OCI-LY1 (cell line): ENCODE data around the gene CYYR1.

ENCODE experiments used
- H2AFZ ChIP-seq: fragments of 200-600 bp; sonication (generic), shearing (Covaris generic); 2 replicates; pipeline ENCODE4 v1.6.0; 2014; ENCODE audit warnings: antibody characterized with exemption, mild to moderate bottlenecking, low read length
- H3F3A ChIP-seq: fragments of 200-600 bp; sonication (generic), shearing (Covaris generic); 2 replicates; pipeline ENCODE4 v1.6.0; 2014; ENCODE audit warnings: mild to moderate bottlenecking, antibody characterized with exemption, low read length, moderate library complexity; ENCODE audit not compliant: insufficient read depth
- H3K27ac ChIP-seq: fragments of 200-600 bp; sonication (generic); 2 replicates; pipeline ENCODE4 v1.5.1; 2014; ENCODE audit warnings: low read length, mixed run types, mild to moderate bottlenecking, low read depth; ENCODE audit not compliant: poor library complexity, severe bottlenecking
- H3K27me3 ChIP-seq: fragments of 200-600 bp; sonication (generic); 2 replicates; pipeline ENCODE4 v1.6.0; 2014; ENCODE audit warnings: antibody characterized with exemption, mild to moderate bottlenecking, low read length, moderate library complexity; ENCODE audit not compliant: insufficient read depth
- H3K36me3 ChIP-seq: fragments of 200-600 bp; sonication (generic); 2 replicates; pipeline ENCODE4 v1.6.1; 2014; ENCODE audit warnings: mild to moderate bottlenecking, antibody characterized with exemption, low read length, moderate library complexity, mixed read lengths; ENCODE audit not compliant: insufficient read depth
- H3K4me1 ChIP-seq: fragments of 200-600 bp; sonication (generic); 2 replicates; pipeline ENCODE4 v1.5.1; 2014; ENCODE audit warnings: mild to moderate bottlenecking, low read length, moderate library complexity; ENCODE audit not compliant: insufficient read depth, severe bottlenecking
- H3K4me2 ChIP-seq: fragments of 200-600 bp; sonication (generic), shearing (Covaris generic); 2 replicates; pipeline ENCODE4 v1.6.1; 2014; ENCODE audit warnings: low read length
- H3K4me3 ChIP-seq: fragments of 200-600 bp; sonication (generic); 2 replicates; pipeline ENCODE4 v1.5.1; 2014; ENCODE audit warnings: low read length, low read depth, mild to moderate bottlenecking, mixed read lengths; ENCODE audit not compliant: poor library complexity, severe bottlenecking
- H3K79me2 ChIP-seq: fragments of 200-600 bp; shearing (Covaris generic); 2 replicates; pipeline ENCODE4 v1.6.1; 2016; ENCODE audit warnings: mixed run types, low read length, mixed read lengths; ENCODE audit not compliant: insufficient read depth
- H3K9ac ChIP-seq: fragments of 200-600 bp; sonication (generic), shearing (Covaris generic); 2 replicates; pipeline ENCODE4 v1.6.1; 2014; ENCODE audit warnings: mild to moderate bottlenecking, low read length, mixed read lengths
- H3K9me2 ChIP-seq: fragments of 200-600 bp; sonication (generic), shearing (Covaris generic); 2 replicates; pipeline ENCODE4 v1.6.1; 2014; ENCODE audit warnings: low read depth, mild to moderate bottlenecking, low read length, mixed read lengths
- H3K9me3 ChIP-seq: fragments of 200-600 bp; shearing (Covaris generic); 2 replicates; pipeline ENCODE4 v1.6.1; 2014; ENCODE audit warnings: low read length, mixed read lengths
- H4K20me1 ChIP-seq: fragments of 200-600 bp; sonication (generic), shearing (Covaris generic); 2 replicates; pipeline ENCODE4 v1.6.0; 2016; ENCODE audit warnings: mild to moderate bottlenecking, low read length; ENCODE audit not compliant: insufficient read depth
- CTCF ChIP-seq: fragments of 200-600 bp; sonication (generic), shearing (Covaris generic); IDR thresholded peaks from 2 replicates; pipeline ENCODE4 v1.5.1; 2017; ENCODE audit warnings: mild to moderate bottlenecking, antibody characterized with exemption, low read length, moderate library complexity, mixed read lengths
- EZH2 ChIP-seq: fragments of 200-600 bp; sonication (generic), shearing (Covaris generic); IDR thresholded peaks from 2 replicates; pipeline ENCODE4 v1.8.0; 2017; ENCODE audit warnings: borderline replicate concordance, mixed run types, mild to moderate bottlenecking, antibody characterized with exemption, low read length, moderate library complexity, mixed read lengths

CYYR1 gene

GRCh38 chr21:26588446-26588845, 15.4 kb upstream of the CYYR1 start:
- Histone ChIP-seq H3K4me2 (no peak overlapping the region), H3K4me3 (no peak overlapping the region), H4K20me1 (no peaks in the 10 kb centered on the region), H3K9ac (no peak overlapping the region), H3K27me3 (no peaks in the 10 kb centered on the region), H3K9me2 (no peaks in the 10 kb centered on the region), H3K4me1 (peaks cover 8% of the 10 kb centered on the region), H3K79me2 (no peaks in the 10 kb centered on the region), H2AFZ (no peak overlapping the region), H3K9me3 (no peaks in the 10 kb centered on the region), H3F3A (no peaks in the 10 kb centered on the region), H3K36me3 (no peaks in the 10 kb centered on the region), H3K27ac (no peak overlapping the region)
- TF ChIP-seq EZH2 = no peak
- no peak for TF ChIP-seq CTCF

GRCh38 chr21:26587736-26588201, 14.7 kb upstream of the CYYR1 start:
- H3K9ac ChIP-seq = no peak overlapping the region
- H3K79me2 ChIP-seq = no peaks in the 10 kb centered on the region
- no peaks in the 10 kb centered on the region for H3K36me3 ChIP-seq
- H3K4me2 ChIP-seq = no peak overlapping the region
- no peak overlapping the region; the same call in 1 of the 2 replicates for H2AFZ ChIP-seq
- TF ChIP-seq CTCF = no peak
- TF ChIP-seq EZH2 = no peak
- H4K20me1 ChIP-seq = no peaks in the 10 kb centered on the region
- H3K27me3 ChIP-seq = no peaks in the 10 kb centered on the region
- H3K9me2 ChIP-seq = no peaks in the 10 kb centered on the region
- H3K27ac ChIP-seq = no peak overlapping the region
- H3K9me3 ChIP-seq = no peaks in the 10 kb centered on the region
- H3K4me1 ChIP-seq = peaks cover 8% of the 10 kb centered on the region
- no peaks in the 10 kb centered on the region for H3F3A ChIP-seq
- H3K4me3 ChIP-seq = no peak overlapping the region

- H3K27ac ChIP-seq = no peak overlapping the region
- no peaks in the 10 kb centered on the region for H3K79me2 ChIP-seq
- H3K9me2 ChIP-seq = no peaks in the 10 kb centered on the region
- no peaks in the 10 kb centered on the region for H3K36me3 ChIP-seq
- no peaks in the 10 kb centered on the region for H3K27me3 ChIP-seq
- no peak for TF ChIP-seq CTCF
- no peak for TF ChIP-seq EZH2
- H3F3A ChIP-seq = no peaks in the 10 kb centered on the region
- peaks cover 8% of the 10 kb centered on the region for H3K4me1 ChIP-seq
- no peaks in the 10 kb centered on the region for H4K20me1 ChIP-seq
- H2AFZ ChIP-seq = no peak overlapping the region
- no peaks in the 10 kb centered on the region for H3K9me3 ChIP-seq
- H3K4me2 ChIP-seq = no peak overlapping the region
- H3K4me3 ChIP-seq = no peak overlapping the region
- H3K9ac ChIP-seq = no peak overlapping the region
These were observed 10.7 kb upstream of the CYYR1 start for GRCh38 chr21:26583769-26584168.
